HG02884 (cell line): ENCODE results near the gene ZNF23.

Source experiments
- ATAC-seq: cut with Tn5 transposase; IDR thresholded peaks from one replicate; pipeline ENCODE4 v1.9.1; 2021; ENCODE audit warnings: mild to moderate bottlenecking, moderate library complexity; ENCODE audit not compliant: unreplicated experiment

The ZNF23 gene

DNA sequence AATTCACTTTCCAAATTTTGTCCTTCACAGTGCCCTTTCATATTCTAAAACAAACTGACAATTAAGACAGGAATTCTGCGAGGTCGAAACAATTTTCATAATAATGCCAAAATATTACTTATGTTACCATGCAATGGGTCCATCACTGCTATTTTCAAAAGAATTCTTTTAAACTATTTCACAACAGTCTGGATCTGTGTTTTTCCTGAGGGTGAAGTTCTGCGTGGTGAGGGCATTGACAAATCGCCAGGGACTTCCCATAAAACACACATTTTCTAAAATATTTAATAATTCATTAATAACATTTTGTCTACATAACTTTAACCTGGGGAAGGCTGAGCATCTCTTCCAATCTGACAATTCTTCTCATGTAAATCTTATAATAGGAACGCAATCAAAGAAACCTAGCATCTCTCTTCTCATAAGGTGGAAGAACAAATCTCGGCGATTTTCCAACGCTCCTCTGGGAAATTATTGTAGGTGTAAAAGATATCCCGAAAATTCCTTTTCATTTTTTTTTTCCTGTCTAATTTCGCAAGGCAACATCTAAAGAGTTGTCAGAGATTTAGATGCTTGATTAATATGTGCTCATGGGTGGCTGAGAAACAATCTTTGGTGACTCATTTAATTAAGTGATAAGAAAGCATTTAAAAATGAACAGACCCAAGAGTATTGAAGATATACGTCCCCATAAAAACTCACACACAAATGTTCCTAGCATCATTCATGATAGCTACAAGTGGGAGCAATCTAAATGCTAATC is 62.1 kb downstream of the ZNF23 start:
- no peak for ATAC-seq
